IMR-90 (cell line): ENCODE measurements around the gene SMYD2. TPM values are rescaled to one million over a fixed set of nuclear protein-coding genes. Genes with fewer than 3 reads are reported as not detected.

Experiments used
- ATAC-seq: fragments of 200-7000 bp; cut with Tn5 transposase; 2 replicates; pipeline ENCODE4 v1.9.1; 2020; ENCODE audit warnings: low read depth, mild to moderate bottlenecking, moderate library complexity
- BruUV-seq: library from RNA; stranded (reverse); fragments of 400-500 nt; replicated peaks from 2 replicates; lab custom pipeline; 2021; lab: Mats Ljungman, UMichigan
- CTCF ChIA-PET: fragments of 300-600 bp; formaldehyde crosslinking; extraction: SDS; loops from one replicate; lab custom pipeline; 2021; ENCODE audit warnings: antibody characterized with exemption; lab: Yijun Ruan, JAX
- POLR2A ChIA-PET: fragments of 300-600 bp; sonication (Branson Sonifier 250); formaldehyde crosslinking; loops from one replicate; lab custom pipeline; 2022; ENCODE audit warnings: antibody characterized with exemption; ENCODE audit not compliant: unreplicated experiment; lab: Charles Lee
- DNase-seq: peaks from one replicate; pipeline ENCODE4 v3.0.0; 2013
- H2AFZ ChIP-seq: replicated peaks from 2 replicates; pipeline ENCODE3; 2013; ENCODE audit warnings: low read length, mild to moderate bottlenecking; ENCODE audit not compliant: poor library complexity
- H2AK5ac ChIP-seq: 2 replicates; pipeline ENCODE4 v1.6.1; 2013; ENCODE audit warnings: low read depth, low read length, inconsistent platforms
- H2AK9ac ChIP-seq: replicated peaks from 2 replicates; pipeline ENCODE3; 2013; ENCODE audit warnings: mild to moderate bottlenecking, low read depth, low read length, moderate library complexity; ENCODE audit not compliant: poor library complexity
- H2BK120ac ChIP-seq: 2 replicates; pipeline ENCODE4 v1.6.1; 2013; ENCODE audit warnings: low read depth, low read length, inconsistent platforms
- H2BK15ac ChIP-seq: 3 replicates; pipeline ENCODE4 v1.6.1; 2013; ENCODE audit warnings: low read depth, low read length, inconsistent platforms
- H2BK20ac ChIP-seq: 2 replicates; pipeline ENCODE4 v1.6.1; 2013; ENCODE audit warnings: low read depth, mild to moderate bottlenecking, inconsistent platforms, low read length, moderate library complexity
- H2BK5ac ChIP-seq: 2 replicates; pipeline ENCODE4 v1.6.1; 2013; ENCODE audit warnings: mild to moderate bottlenecking, low read depth, low read length, inconsistent platforms; ENCODE audit not compliant: poor library complexity, severe bottlenecking
- H3K14ac ChIP-seq: replicated peaks from 2 replicates; pipeline ENCODE4 v1.6.1; 2013; ENCODE audit warnings: low read depth, low read length, inconsistent platforms
- H3K18ac ChIP-seq: 2 replicates; pipeline ENCODE4 v1.6.1; 2013; ENCODE audit warnings: low read depth, low read length, control low read depth
- H3K23ac ChIP-seq: 2 replicates; pipeline ENCODE4 v1.6.1; 2013; ENCODE audit warnings: low read depth, low read length, inconsistent platforms
- H3K27ac ChIP-seq: 2 replicates; pipeline ENCODE4 v1.5.1; 2013; ENCODE audit warnings: mild to moderate bottlenecking, control low read depth, low read length; ENCODE audit not compliant: insufficient read depth
- H3K27me3 ChIP-seq: 2 replicates; pipeline ENCODE4 v1.6.1; 2013; ENCODE audit warnings: low read length; ENCODE audit not compliant: control insufficient read depth, insufficient read depth
- H3K36me3 ChIP-seq: 2 replicates; pipeline ENCODE4 v1.6.1; 2013; ENCODE audit warnings: low read length, mixed read lengths; ENCODE audit not compliant: control insufficient read depth, insufficient read depth
- H3K4ac ChIP-seq: 2 replicates; pipeline ENCODE4 v1.6.1; 2013; ENCODE audit warnings: low read depth, low read length, inconsistent platforms
- H3K4me1 ChIP-seq: 2 replicates; pipeline ENCODE4 v1.6.1; 2013; ENCODE audit warnings: low read length, mixed read lengths; ENCODE audit not compliant: control insufficient read depth, insufficient read depth
- H3K4me2 ChIP-seq: 2 replicates; pipeline ENCODE4 v1.6.1; 2013; ENCODE audit warnings: low read depth, mild to moderate bottlenecking, control low read depth, low read length, moderate library complexity
- H3K4me3 ChIP-seq: 2 replicates; pipeline ENCODE4 v1.5.1; 2013; ENCODE audit warnings: low read depth, mild to moderate bottlenecking, control low read depth, low read length, moderate library complexity; ENCODE audit not compliant: insufficient read depth
- H3K56ac ChIP-seq: 2 replicates; pipeline ENCODE4 v1.6.1; 2013; ENCODE audit warnings: low read length, inconsistent platforms; ENCODE audit not compliant: insufficient read depth; ENCODE audit errors: extremely low read depth
- H3K79me1 ChIP-seq, 2 experiments: 2 replicates each; pipeline ENCODE4 v1.6.1; 2013; ENCODE audit warnings: low read length in 2 of 2, inconsistent platforms in 1 of 2, low read depth in 1 of 2
- H3K9ac ChIP-seq: 2 replicates; pipeline ENCODE4 v1.6.1; 2013; ENCODE audit warnings: low read depth, low read length, control low read depth
- H3K9me1 ChIP-seq: 2 replicates; pipeline ENCODE4 v1.6.1; 2013; ENCODE audit warnings: low read length, inconsistent platforms; ENCODE audit not compliant: insufficient read depth
- H3K9me3 ChIP-seq: 2 replicates; pipeline ENCODE4 v1.6.1; 2013; ENCODE audit warnings: low read length; ENCODE audit not compliant: control insufficient read depth, insufficient read depth
- H4K20me1 ChIP-seq: 2 replicates; pipeline ENCODE4 v1.6.1; 2013; ENCODE audit warnings: low read length, inconsistent platforms; ENCODE audit not compliant: insufficient read depth
- H4K5ac ChIP-seq: 2 replicates; pipeline ENCODE4 v1.6.1; 2013; ENCODE audit warnings: mild to moderate bottlenecking, low read depth, low read length, control low read depth
- H4K8ac ChIP-seq, 2 experiments: 2 replicates each; pipeline ENCODE4 v1.6.1; 2013; ENCODE audit warnings: low read depth in 2 of 2, low read length in 2 of 2, control low read depth in 1 of 2, inconsistent platforms in 1 of 2
- H4K91ac ChIP-seq: 2 replicates; pipeline ENCODE4 v1.6.1; 2013; ENCODE audit warnings: low read depth, low read length, inconsistent platforms; ENCODE audit not compliant: insufficient read depth
- CEBPB ChIP-seq: IDR thresholded peaks from 2 replicates; pipeline ENCODE4 v1.6.1; 2012; ENCODE audit warnings: low read depth, low read length, improper control_type of control experiment
- NFE2L2 ChIP-seq: fragments of 150-350 bp; IDR thresholded peaks from 2 replicates; pipeline ENCODE4 v1.6.1; 2016; ENCODE audit warnings: low read depth, mild to moderate bottlenecking, low read length
- POLR2A ChIP-seq: IDR thresholded peaks from 2 replicates; pipeline ENCODE4 v1.6.1; 2012; ENCODE audit warnings: mild to moderate bottlenecking, low read depth, low read length
- WGBS, 2 experiments: methylation state at CpG; one replicate each; pipeline versions ENCODE4 v1.1.5 to v1.1.7; 2013; ENCODE audit warnings: missing lambda C conversion rate in 2 of 2; ENCODE audit not compliant: insufficient read length in 1 of 2; ENCODE audit errors: extremely low coverage in 2 of 2; 5-methylcytosine and 5-hydroxymethylcytosine counted together
- dilution Hi-C: fragments of 300-500 bp; cut with HindIII; formaldehyde crosslinking; loops from one replicate; pipeline ENCODE4 v1.14.3; 2018; ENCODE audit warnings: low sequenced_read_pairs; ENCODE audit not compliant: unreplicated experiment
- in situ Hi-C: fragments of 300-500 bp; cut with MboI; formaldehyde crosslinking; loops from 3 replicates; pipeline ENCODE4 v1.14.3; 2019; ENCODE audit warnings: low sequenced_read_pairs, inconsistent platforms, mixed read lengths
- intact Hi-C: fragments of 100-400 bp; cut with micrococcal nuclease; formaldehyde crosslinking; loops from 2 replicates; pipeline ENCODE4 v1.10.0; 2022
- polyA plus RNA-seq, 3 experiments: library from polyadenylated mRNA; depleted of rRNA; stranded (reverse); fragments of >200 nt; gene quantifications; 2 replicates each; pipeline ENCODE4 v1.2.3, GENCODE V29; 2012; ENCODE audit warnings: low replicate concordance in 1 of 3
- total RNA-seq: library from RNA; depleted of rRNA; stranded (reverse); fragments of >200 nt; gene quantifications from 2 replicates; pipeline ENCODE4 v1.2.3, GENCODE V29; 2012

Gene SMYD2
- total and polyA plus RNA-seq, 2 of the 4 experiments (the other 2 are of a cell fraction) = 32.7 to 61.7 TPM

DNA sequence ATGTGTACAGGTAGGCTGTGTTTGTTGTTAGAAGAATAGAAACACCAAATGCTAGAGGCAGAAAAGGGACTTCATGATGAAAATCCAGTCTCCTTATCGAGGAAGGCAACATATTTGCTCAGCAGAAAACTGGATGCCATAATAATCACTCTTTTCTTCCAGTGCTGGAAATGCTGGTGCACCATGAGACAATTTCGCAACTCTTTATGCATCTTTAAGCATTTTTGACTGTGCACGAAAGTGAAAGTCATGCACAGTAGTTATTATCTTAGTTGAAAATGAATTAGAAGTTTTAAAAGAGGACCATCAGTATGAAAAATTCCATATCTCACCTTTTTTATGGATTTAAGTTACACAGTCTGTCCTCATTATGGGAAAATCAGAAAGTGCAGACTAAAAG is 29.1 kb downstream of the SMYD2 start:
- Histone ChIP-seq H2BK5ac (no peak overlapping the region), H2AFZ (no peak overlapping the region), H3K4me3 (no peak overlapping the region), H3K56ac (no peak overlapping the region), H4K5ac (no peak overlapping the region), H3K27ac (no peak overlapping the region), H3K9me1 (peaks cover 5% of the 10 kb centered on the region; the same call in 1 of the 2 replicates), H4K91ac (no peak overlapping the region), H2BK15ac (no peak overlapping the region), H3K9ac (no peak overlapping the region), H2AK9ac (no peak overlapping the region), H3K23ac (no peak overlapping the region), H3K36me3 (no peaks in the 10 kb centered on the region), H3K9me3 (no peaks in the 10 kb centered on the region), H3K4me2 (peak overlapping the region; percentile 41; the same call in 1 of the 2 replicates), H4K8ac (no peak overlapping the region), H2BK120ac (no peak overlapping the region), H2AK5ac (no peak overlapping the region), H3K27me3 (no peaks in the 10 kb centered on the region), H4K20me1 (no peaks in the 10 kb centered on the region), H3K4ac (no peak overlapping the region), H3K4me1 (no peaks in the 10 kb centered on the region), H3K79me1 (peaks cover 3 to 7% of the 10 kb centered on the region in 2 experiments; a peak in 3 of 4 replicates), H3K14ac (no peak overlapping the region), H3K18ac (no peak overlapping the region), H2BK20ac (no peak overlapping the region)
- WGBS, 2 experiments = no CpG with 5 or more reads among the region's 3 CpGs
- DNase-seq (peak; percentile 53), ATAC-seq (peak; percentile 64)
- ChIA-PET POLR2A (no interaction called here), CTCF (no interaction called here)
- no TSS peak for BruUV-seq
- TF ChIP-seq POLR2A = no peak
- peak; percentile 94 for TF ChIP-seq CEBPB
- TF ChIP-seq NFE2L2 = 0 out of 2 replicates have a peak, but pooled peaks have one; percentile 8
- in situ Hi-C loops (no loop called here), dilution Hi-C loops (no loop called here), intact Hi-C loops (no loop called here)
